Natural killer cell (primary cell): Measurements from ENCODE around the gene PIK3CB. TPM values are rescaled to one million over a fixed set of nuclear protein-coding genes. Genes with fewer than 3 reads are reported as not detected.
A peak's percentile ranks its signal among the peaks of the same experiment; 100 is the strongest.

Experiments
- ATAC-seq, 3 donors: fragments of 150-1000 bp in 2 of 3; fragments of 200-7000 bp in 1 of 3; cut with Tn5 transposase; 1 replicate in 1 of 3; 2 replicates in 2 of 3; pipeline ENCODE4 v1.10.0; 2021; ENCODE audit warnings: mild to moderate bottlenecking in 2 of 3, moderate library complexity in 2 of 3
- DNase-seq, 2 donors: peaks; one replicate each; pipeline versions ENCODE4 v3.0.0 to v3.0.0-alpha.2; 2013 to 2021; ENCODE audit warnings: mixed read lengths in 1 of 2
- H3K27ac ChIP-seq: one replicate; pipeline ENCODE4 v1.5.1; 2013; ENCODE audit warnings: mild to moderate bottlenecking, low read length
- H3K27me3 ChIP-seq: one replicate; pipeline ENCODE4 v1.6.1; 2013; ENCODE audit warnings: low read length; ENCODE audit not compliant: control insufficient read depth, insufficient read depth
- H3K36me3 ChIP-seq: one replicate; pipeline ENCODE4 v1.6.1; 2013; ENCODE audit warnings: low read length; ENCODE audit not compliant: control insufficient read depth, insufficient read depth
- H3K4me1 ChIP-seq: one replicate; pipeline ENCODE4 v1.6.1; 2013; ENCODE audit warnings: low read length; ENCODE audit not compliant: control insufficient read depth, insufficient read depth
- H3K4me3 ChIP-seq: one replicate; pipeline ENCODE4 v1.5.1; 2013; ENCODE audit warnings: low read length
- H3K9me3 ChIP-seq: one replicate; pipeline ENCODE4 v1.6.1; 2013; ENCODE audit warnings: low read length; ENCODE audit not compliant: control insufficient read depth, insufficient read depth
- H3K27ac Mint-ChIP-seq, 2 donors: one replicate each; pipeline ENCODE4 v1.8.0; 2022; ENCODE audit warnings: mild to moderate bottlenecking in 2 of 2, mixed read lengths in 2 of 2, moderate library complexity in 1 of 2
- H3K27me3 Mint-ChIP-seq, 2 donors: one replicate each; pipeline ENCODE4 v1.8.0; 2022; ENCODE audit warnings: low read depth in 2 of 2, mixed read lengths in 2 of 2
- H3K36me3 Mint-ChIP-seq: one replicate; pipeline ENCODE4 v1.8.0; 2022; ENCODE audit warnings: mixed read lengths
- H3K4me1 Mint-ChIP-seq, 2 donors: one replicate each; pipeline ENCODE4 v1.8.0; 2022; ENCODE audit warnings: mixed read lengths in 2 of 2
- H3K4me3 Mint-ChIP-seq: one replicate; pipeline ENCODE4 v1.8.0; 2022; ENCODE audit warnings: mild to moderate bottlenecking, moderate library complexity, mixed read lengths
- H3K9me3 Mint-ChIP-seq, 2 donors: one replicate each; pipeline ENCODE4 v1.8.0; 2022; ENCODE audit warnings: mixed read lengths in 2 of 2
- WGBS: methylation state at CpG from one replicate; pipeline ENCODE4 v1.1.7; 2013; ENCODE audit warnings: missing lambda C conversion rate; ENCODE audit not compliant: insufficient coverage; 5-methylcytosine and 5-hydroxymethylcytosine counted together
- intact Hi-C: fragments of 100-400 bp; cut with micrococcal nuclease; formaldehyde crosslinking; loops from one replicate; pipeline ENCODE4 v1.14.2; 2022
- total RNA-seq, 4 donors: library from RNA; stranded (reverse); fragments of 120-200 nt in 1 of 4; gene quantifications; one replicate each; pipeline versions ENCODE4 v1.2.3 to v1.2.4, GENCODE V29; 2013 to 2022
- TF ChIP-seq, protein P1 (sequence below): fragments of 200-600 bp; IDR thresholded peaks from one replicate; pipeline ENCODE4 v1.8.0; 2022; ENCODE audit warnings: antibody characterized with exemption

The PIK3CB gene
- total RNA-seq, 3 donors from 2014 or later (not counting 1 experiment from before 2014, with no cell fraction given): 13.2 to 20.2 (median 18.0) TPM

GRCh38 chr3:138624518-138624917 lies 210.2 kb downstream of the PIK3CB start:
- H3K36me3 ChIP-seq: no peaks in the 10 kb centered on the region
- Mint-ChIP-seq H3K36me3 (peaks cover 6% of the 10 kb centered on the region), H3K27me3 (no peaks in the 10 kb centered on the region), H3K9me3 (no peaks in the 10 kb centered on the region), H3K4me1 (no peaks in the 10 kb centered on the region), H3K4me3 (no peak overlapping the region), H3K27ac (no peak overlapping the region)
- no peak overlapping the region for H3K4me3 ChIP-seq
- DNase-seq (no peak), ATAC-seq (no peak)
- H3K27ac ChIP-seq: no peak overlapping the region
- intact Hi-C loops: no loop called here
- H3K4me1 ChIP-seq: no peaks in the 10 kb centered on the region
- TF ChIP-seq, protein P1, sequence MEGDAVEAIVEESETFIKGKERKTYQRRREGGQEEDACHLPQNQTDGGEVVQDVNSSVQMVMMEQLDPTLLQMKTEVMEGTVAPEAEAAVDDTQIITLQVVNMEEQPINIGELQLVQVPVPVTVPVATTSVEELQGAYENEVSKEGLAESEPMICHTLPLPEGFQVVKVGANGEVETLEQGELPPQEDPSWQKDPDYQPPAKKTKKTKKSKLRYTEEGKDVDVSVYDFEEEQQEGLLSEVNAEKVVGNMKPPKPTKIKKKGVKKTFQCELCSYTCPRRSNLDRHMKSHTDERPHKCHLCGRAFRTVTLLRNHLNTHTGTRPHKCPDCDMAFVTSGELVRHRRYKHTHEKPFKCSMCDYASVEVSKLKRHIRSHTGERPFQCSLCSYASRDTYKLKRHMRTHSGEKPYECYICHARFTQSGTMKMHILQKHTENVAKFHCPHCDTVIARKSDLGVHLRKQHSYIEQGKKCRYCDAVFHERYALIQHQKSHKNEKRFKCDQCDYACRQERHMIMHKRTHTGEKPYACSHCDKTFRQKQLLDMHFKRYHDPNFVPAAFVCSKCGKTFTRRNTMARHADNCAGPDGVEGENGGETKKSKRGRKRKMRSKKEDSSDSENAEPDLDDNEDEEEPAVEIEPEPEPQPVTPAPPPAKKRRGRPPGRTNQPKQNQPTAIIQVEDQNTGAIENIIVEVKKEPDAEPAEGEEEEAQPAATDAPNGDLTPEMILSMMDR: no peak
- H3K27me3 ChIP-seq: no peaks in the 10 kb centered on the region
- no peaks in the 10 kb centered on the region for H3K9me3 ChIP-seq

DNA sequence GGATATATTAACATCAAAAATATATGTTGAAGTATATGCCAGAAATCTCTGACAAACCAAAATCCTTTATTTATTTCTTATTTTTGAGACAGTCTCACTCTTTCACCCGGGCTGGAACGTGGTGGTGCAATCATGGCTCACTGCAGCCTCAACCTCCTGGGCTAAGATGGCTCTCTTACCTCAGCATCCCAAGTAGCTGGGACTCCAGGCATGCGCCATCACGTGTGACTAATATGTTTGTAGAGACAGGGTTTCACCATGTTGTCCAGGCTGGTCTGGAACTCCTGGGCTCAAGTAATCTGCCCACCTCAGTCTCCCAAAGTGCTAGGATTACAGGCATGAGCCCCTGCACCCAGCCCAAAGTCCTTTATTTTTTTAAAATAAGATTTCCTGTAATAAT lies 214.3 kb downstream of the PIK3CB start:
- Mint-ChIP-seq H3K27ac (no peak overlapping the region), H3K36me3 (peaks cover 6% of the 10 kb centered on the region), H3K4me1 (peaks cover 0 to 5% of the 10 kb centered on the region in 2 donors), H3K4me3 (no peak overlapping the region), H3K9me3 (no peaks in the 10 kb centered on the region), H3K27me3 (no peaks in the 10 kb centered on the region)
- Histone ChIP-seq H3K4me1 (no peaks in the 10 kb centered on the region), H3K27ac (no peak overlapping the region), H3K36me3 (no peaks in the 10 kb centered on the region), H3K9me3 (no peaks in the 10 kb centered on the region), H3K27me3 (no peaks in the 10 kb centered on the region), H3K4me3 (no peak overlapping the region)
- intact Hi-C loops: no loop called here
- DNase-seq (no peak), ATAC-seq (no peak)
- TF ChIP-seq, protein P1: no peak
- 97% methylated on average over 2 of the region's 4 CpGs for whole genome bisulfite sequencing

DNA sequence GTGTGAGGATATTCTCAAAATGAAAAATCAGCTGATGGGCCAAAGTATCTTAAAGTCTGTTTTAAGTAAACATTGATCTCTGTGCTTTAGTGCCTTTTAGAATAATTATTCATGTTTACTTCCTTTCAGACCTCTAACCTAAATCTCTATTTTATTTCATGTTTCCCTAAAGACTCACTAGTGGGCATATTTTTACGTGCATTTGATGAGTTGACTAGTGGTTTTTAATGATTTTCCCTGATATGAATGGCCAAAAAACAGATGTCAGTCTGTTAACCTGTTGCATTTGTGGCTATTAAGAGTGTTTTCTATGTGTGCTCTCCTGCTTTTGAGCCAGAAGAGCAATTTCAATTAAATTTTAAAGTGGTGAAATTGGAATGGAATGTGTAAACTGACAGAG lies 219.3 kb downstream of the PIK3CB start:
- H3K27ac ChIP-seq: no peak overlapping the region
- Mint-ChIP-seq H3K4me1 (peaks cover 0 to 5% of the 10 kb centered on the region in 2 donors), H3K9me3 (no peaks in the 10 kb centered on the region), H3K27ac (no peak overlapping the region), H3K4me3 (no peak overlapping the region), H3K36me3 (no peaks in the 10 kb centered on the region), H3K27me3 (no peaks in the 10 kb centered on the region)
- ATAC-seq (no peak), DNase-seq (no peak)
- no peaks in the 10 kb centered on the region for H3K9me3 ChIP-seq
- no peak overlapping the region for H3K4me3 ChIP-seq
- intact Hi-C loops: no loop called here
- H3K36me3 ChIP-seq: no peaks in the 10 kb centered on the region
- TF ChIP-seq, protein P1: no peak
- no peaks in the 10 kb centered on the region for H3K4me1 ChIP-seq
- no peaks in the 10 kb centered on the region for H3K27me3 ChIP-seq
- 93% methylated on average over 1 of the region's 1 CpG for WGBS

DNA sequence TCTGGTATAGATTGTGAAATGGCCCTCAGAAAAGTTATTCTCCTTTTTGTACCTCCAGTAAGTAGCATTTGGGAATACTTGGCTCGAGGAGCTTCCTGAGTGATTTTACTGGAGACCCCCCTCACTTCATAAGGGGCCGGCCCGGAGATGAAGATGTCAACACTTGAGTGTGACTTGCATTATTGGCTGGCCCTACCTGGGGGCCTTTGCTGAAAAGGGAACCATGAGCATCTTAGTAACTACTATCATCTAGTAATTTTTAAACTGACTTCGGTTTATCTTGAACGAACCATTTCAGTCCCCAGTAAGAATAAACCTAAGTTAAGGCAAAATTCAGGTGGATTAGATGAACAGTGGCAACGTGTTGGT lies 224.8 kb downstream of the PIK3CB start:
- Mint-ChIP-seq H3K36me3 (peaks cover 7% of the 10 kb centered on the region), H3K4me3 (peak overlapping the region; percentile 91), H3K9me3 (peaks cover 2 to 4% of the 10 kb centered on the region in 2 donors), H3K27me3 (peaks cover 0 to 4% of the 10 kb centered on the region in 2 donors), H3K4me1 (peaks cover 17 to 22% of the 10 kb centered on the region in 2 donors), H3K27ac (peak overlapping the region; percentile 94 to 99)
- H3K27me3 ChIP-seq: no peaks in the 10 kb centered on the region
- H3K9me3 ChIP-seq: peaks cover 4% of the 10 kb centered on the region
- TF ChIP-seq, protein P1: no peak
- H3K4me3 ChIP-seq: peak overlapping the region; percentile 69
- ATAC-seq (no peak), DNase-seq (no peak)
- H3K36me3 ChIP-seq: no peaks in the 10 kb centered on the region
- H3K27ac ChIP-seq: peak overlapping the region; percentile 85
- H3K4me1 ChIP-seq: peaks cover 14% of the 10 kb centered on the region
- 63% methylated on average over 6 of the region's 6 CpGs for WGBS
- intact Hi-C loops: loop anchor here (1.0 kb wide), 1 partner anchor 16 kb away; the partner anchor contains the start of gene CEP70
